Measurements from ENCODE around the gene ACAP2. TPM values are rescaled to one million over a fixed set of nuclear protein-coding genes. Genes with fewer than 3 reads are reported as not detected.

The ACAP2 gene
- total RNA-seq, 4 donors from 2014 or later, result 13.2 to 27.6 (median 15.5) TPM

- H3K4me1 ChIP-seq, result peaks cover 10 to 14% of the 10 kb centered on the region in 2 donors
- H3K27me3 ChIP-seq, result no peaks in the 10 kb centered on the region
- intact Hi-C loops (cut with DNase I; ENCODE audit: low total_unique reads) (no loop called here), in situ Hi-C loops (cut with MboI; ENCODE audit: low sequenced_read_pairs in 4 of 4) (no loop called here)
- no peak for ATAC-seq
- H3K4me3 ChIP-seq, result no peak overlapping the region
- DNase-seq, result no peak
- H3K36me3 ChIP-seq, result no peaks in the 10 kb centered on the region
- no peaks in the 10 kb centered on the region for H3K9me3 ChIP-seq
- H3K27ac ChIP-seq, result no peak overlapping the region
- TF ChIP-seq CTCF (IDR thresholded peaks at IDR 0.05 in 4 of 5, conservative IDR thresholded peaks at IDR 0.05 in 1 of 5) (no peak), POLR2A (IDR thresholded peaks at IDR 0.05) (no peak)
Observed at GRCh38 chr3:195425849-195426248, 17.0 kb downstream of the ACAP2 start.

- no peak for DNase-seq
Observed at GRCh38 chr3:195423818-195424217, 19.0 kb downstream of the ACAP2 start.

GRCh38 chr3:195421400-195421799 is 21.4 kb downstream of the ACAP2 start:
- intact Hi-C loops (cut with DNase I; ENCODE audit: low total_unique reads), result no loop called here
- DNase-seq (no peak), ATAC-seq (no peak)
- in situ Hi-C loops (cut with MboI; ENCODE audit: low sequenced_read_pairs in 4 of 4), result loop anchor here in 1 of 4 donors (25.0 kb wide), 1 partner anchor 109 kb away; no protein-coding TSS in a partner anchor
- no peaks in the 10 kb centered on the region for H3K27me3 ChIP-seq
- no peak overlapping the region for H3K27ac ChIP-seq
- TF ChIP-seq POLR2A (IDR thresholded peaks at IDR 0.05) (no peak), CTCF (IDR thresholded peaks at IDR 0.05 in 4 of 5, conservative IDR thresholded peaks at IDR 0.05 in 1 of 5) (no peak)
- no peaks in the 10 kb centered on the region for H3K9me3 ChIP-seq
- no peaks in the 10 kb centered on the region for H3K36me3 ChIP-seq
- no peak overlapping the region for H3K4me3 ChIP-seq
- H3K4me1 ChIP-seq, result peaks cover 18 to 26% of the 10 kb centered on the region in 2 donors

More at GRCh38 chr3:195423818-195424217, 19.0 kb downstream of the ACAP2 start:
- Histone ChIP-seq H3K9me3 (no peaks in the 10 kb centered on the region), H3K36me3 (no peaks in the 10 kb centered on the region), H3K4me3 (no peak overlapping the region), H3K27ac (no peak overlapping the region), H3K4me1 (peaks cover 20 to 23% of the 10 kb centered on the region in 2 donors), H3K27me3 (no peaks in the 10 kb centered on the region)
- no peak for ATAC-seq
- intact Hi-C loops (cut with DNase I; ENCODE audit: low total_unique reads), result no loop called here
- in situ Hi-C loops (cut with MboI; ENCODE audit: low sequenced_read_pairs in 4 of 4), result loop anchor here in 1 of 4 donors (25.0 kb wide), 1 partner anchor 112 kb away; no protein-coding TSS in a partner anchor
- no peak for TF ChIP-seq POLR2A (IDR thresholded peaks at IDR 0.05)
- no peak for TF ChIP-seq CTCF (IDR thresholded peaks at IDR 0.05 in 4 of 5, conservative IDR thresholded peaks at IDR 0.05 in 1 of 5)

GRCh38 chr3:195416795-195417194 is 26.0 kb downstream of the ACAP2 start:
- no peak overlapping the region for H3K27ac ChIP-seq
- H3K4me1 ChIP-seq, result peaks cover 11 to 12% of the 10 kb centered on the region in 2 donors
- H3K27me3 ChIP-seq, result no peaks in the 10 kb centered on the region
- ATAC-seq (no peak), DNase-seq (no peak)
- no peak overlapping the region for H3K4me3 ChIP-seq
- in situ Hi-C loops (cut with MboI; ENCODE audit: low sequenced_read_pairs in 4 of 4), result loop anchor here in 1 of 4 donors (25.0 kb wide), 1 partner anchor 104 kb away; no protein-coding TSS in a partner anchor
- H3K9me3 ChIP-seq, result no peaks in the 10 kb centered on the region
- intact Hi-C loops (cut with DNase I; ENCODE audit: low total_unique reads), result no loop called here
- TF ChIP-seq POLR2A (IDR thresholded peaks at IDR 0.05), result no peak
- TF ChIP-seq CTCF (IDR thresholded peaks at IDR 0.05 in 4 of 5, conservative IDR thresholded peaks at IDR 0.05 in 1 of 5), result no peak
- no peaks in the 10 kb centered on the region for H3K36me3 ChIP-seq

- no peak overlapping the region for H3K4me3 ChIP-seq
- ATAC-seq, result no peak
Observed at GRCh38 chr3:195411836-195412235, 31.0 kb downstream of the ACAP2 start.

More at GRCh38 chr3:195411836-195412235, 31.0 kb downstream of the ACAP2 start:
- intact Hi-C loops (cut with DNase I; ENCODE audit: low total_unique reads), result no loop called here
- Histone ChIP-seq H3K4me1 (no peaks in the 10 kb centered on the region), H3K9me3 (no peaks in the 10 kb centered on the region), H3K27me3 (no peaks in the 10 kb centered on the region), H3K27ac (no peak overlapping the region), H3K36me3 (no peaks in the 10 kb centered on the region)
- TF ChIP-seq CTCF (IDR thresholded peaks at IDR 0.05 in 4 of 5, conservative IDR thresholded peaks at IDR 0.05 in 1 of 5), result no peak
- TF ChIP-seq POLR2A (IDR thresholded peaks at IDR 0.05), result no peak
- no peak for DNase-seq
- in situ Hi-C loops (cut with MboI; ENCODE audit: low sequenced_read_pairs in 4 of 4), result loop anchor here in 1 of 4 donors (25.0 kb wide), 1 partner anchor 100 kb away; no protein-coding TSS in a partner anchor
